A549 (cell line): ENCODE data around the gene ARHGAP30.

ENCODE experiments used
- HDAC2 ChIP-seq: fragments of 200-600 bp; sonication (generic); IDR thresholded peaks from 2 replicates; pipeline ENCODE4 v1.6.1; 2016
- MYC ChIP-seq: IDR thresholded peaks from 2 replicates; pipeline ENCODE4 v1.6.1; 2012; ENCODE audit warnings: mild to moderate bottlenecking, inconsistent platforms, low read length, improper control_type of control experiment, borderline replicate concordance
- NR3C1 ChIP-seq: fragments of >200 bp; sonication (Bioruptor Twin); formaldehyde crosslinking; IDR thresholded peaks from 3 replicates; pipeline ENCODE4 v1.6.1; 2017
- POLR2A ChIP-seq: IDR thresholded peaks from 2 replicates; pipeline ENCODE4 v1.6.1; 2012; ENCODE audit warnings: mild to moderate bottlenecking, low read length
- RAD21 ChIP-seq, 2 experiments: fragments of >200 bp in 1 of 2; sonication (Bioruptor Twin) in 1 of 2; formaldehyde crosslinking in 1 of 2; IDR thresholded peaks in 1 of 2; conservative IDR thresholded peaks in 1 of 2; 2 replicates in 1 of 2; 3 replicates in 1 of 2; pipeline ENCODE4 v1.6.1; 2012 to 2018; ENCODE audit warnings: inconsistent platforms in 1 of 2
- RCOR1 ChIP-seq: fragments of 150-350 bp; IDR thresholded peaks from 2 replicates; pipeline ENCODE4 v1.6.1; 2014; ENCODE audit warnings: antibody characterized with exemption, low read length, low read depth
- RFX5 ChIP-seq: fragments of 450-650 bp; IDR thresholded peaks from 2 replicates; pipeline ENCODE4 v1.7.1; 2014; ENCODE audit warnings: antibody characterized with exemption, mild to moderate bottlenecking, moderate library complexity
- TF ChIP-seq, protein P1 (sequence below): IDR thresholded peaks from 2 replicates; pipeline ENCODE4 v1.6.1; 2012
- TF ChIP-seq, protein P2 (sequence below): fragments of >200 bp; sonication (Bioruptor Twin); formaldehyde crosslinking; IDR thresholded peaks from 3 replicates; pipeline ENCODE4 v1.5.1; 2016
- TF ChIP-seq, protein P3 (sequence below): fragments of 150-350 bp; IDR thresholded peaks from 2 replicates; pipeline ENCODE4 v1.6.1; 2014; ENCODE audit warnings: low read depth, mild to moderate bottlenecking, low read length

DNA sequence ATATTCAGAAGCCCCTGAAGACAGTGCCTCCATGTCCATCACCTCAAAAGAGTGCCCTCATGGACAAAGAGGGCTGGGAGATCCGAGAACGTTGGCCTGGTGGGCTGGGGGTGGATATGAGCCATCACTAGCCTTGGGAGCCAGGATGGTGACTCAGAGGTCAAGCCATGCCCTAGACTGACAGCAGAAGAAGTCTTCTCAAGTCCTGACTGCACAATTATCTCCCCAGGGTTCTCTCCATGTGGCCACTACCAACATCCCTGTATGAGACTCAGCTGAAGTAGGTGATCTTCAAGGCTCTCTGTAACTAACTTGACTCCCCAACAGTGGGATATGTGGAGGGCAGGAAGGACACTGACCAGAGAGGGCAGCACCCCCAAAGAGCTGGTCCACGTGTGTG, 16.8 kb downstream of the ARHGAP30 start:
- TF ChIP-seq, protein P1, sequence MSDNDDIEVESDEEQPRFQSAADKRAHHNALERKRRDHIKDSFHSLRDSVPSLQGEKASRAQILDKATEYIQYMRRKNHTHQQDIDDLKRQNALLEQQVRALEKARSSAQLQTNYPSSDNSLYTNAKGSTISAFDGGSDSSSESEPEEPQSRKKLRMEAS: no peak
- TF ChIP-seq RFX5: no peak
- TF ChIP-seq NR3C1: no peak
- no peak for TF ChIP-seq HDAC2
- TF ChIP-seq RCOR1: no peak
- no peak for TF ChIP-seq RAD21 (conservative IDR thresholded peaks at IDR 0.05 in 1 of 2, IDR thresholded peaks at IDR 0.05 in 1 of 2)
- TF ChIP-seq MYC: no peak
- TF ChIP-seq, protein P2, sequence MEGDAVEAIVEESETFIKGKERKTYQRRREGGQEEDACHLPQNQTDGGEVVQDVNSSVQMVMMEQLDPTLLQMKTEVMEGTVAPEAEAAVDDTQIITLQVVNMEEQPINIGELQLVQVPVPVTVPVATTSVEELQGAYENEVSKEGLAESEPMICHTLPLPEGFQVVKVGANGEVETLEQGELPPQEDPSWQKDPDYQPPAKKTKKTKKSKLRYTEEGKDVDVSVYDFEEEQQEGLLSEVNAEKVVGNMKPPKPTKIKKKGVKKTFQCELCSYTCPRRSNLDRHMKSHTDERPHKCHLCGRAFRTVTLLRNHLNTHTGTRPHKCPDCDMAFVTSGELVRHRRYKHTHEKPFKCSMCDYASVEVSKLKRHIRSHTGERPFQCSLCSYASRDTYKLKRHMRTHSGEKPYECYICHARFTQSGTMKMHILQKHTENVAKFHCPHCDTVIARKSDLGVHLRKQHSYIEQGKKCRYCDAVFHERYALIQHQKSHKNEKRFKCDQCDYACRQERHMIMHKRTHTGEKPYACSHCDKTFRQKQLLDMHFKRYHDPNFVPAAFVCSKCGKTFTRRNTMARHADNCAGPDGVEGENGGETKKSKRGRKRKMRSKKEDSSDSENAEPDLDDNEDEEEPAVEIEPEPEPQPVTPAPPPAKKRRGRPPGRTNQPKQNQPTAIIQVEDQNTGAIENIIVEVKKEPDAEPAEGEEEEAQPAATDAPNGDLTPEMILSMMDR: no peak
- TF ChIP-seq, protein P3, sequence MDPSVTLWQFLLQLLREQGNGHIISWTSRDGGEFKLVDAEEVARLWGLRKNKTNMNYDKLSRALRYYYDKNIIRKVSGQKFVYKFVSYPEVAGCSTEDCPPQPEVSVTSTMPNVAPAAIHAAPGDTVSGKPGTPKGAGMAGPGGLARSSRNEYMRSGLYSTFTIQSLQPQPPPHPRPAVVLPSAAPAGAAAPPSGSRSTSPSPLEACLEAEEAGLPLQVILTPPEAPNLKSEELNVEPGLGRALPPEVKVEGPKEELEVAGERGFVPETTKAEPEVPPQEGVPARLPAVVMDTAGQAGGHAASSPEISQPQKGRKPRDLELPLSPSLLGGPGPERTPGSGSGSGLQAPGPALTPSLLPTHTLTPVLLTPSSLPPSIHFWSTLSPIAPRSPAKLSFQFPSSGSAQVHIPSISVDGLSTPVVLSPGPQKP: no peak
- no peak for TF ChIP-seq POLR2A
